ENCODE data around the gene F12.

- no peak for TF ChIP-seq GATA2 (IDR thresholded peaks at IDR 0.05; ENCODE audit: low read depth, low read length)
- TF ChIP-seq GATA3 (IDR thresholded peaks at IDR 0.05; ENCODE audit: low read depth, low read length) = no peak
Observed at GRCh38 chr5:177357146-177357458, 52.3 kb downstream of the F12 start.
